Measurements from ENCODE around the gene ZNF778.

GRCh38 chr16:89266521-89267134, 49.1 kb downstream of the ZNF778 start:
- no peak for TF ChIP-seq CTCF (IDR thresholded peaks at IDR 0.05)
- no peak for TF ChIP-seq POLR2A (IDR thresholded peaks at IDR 0.05)

All from body of pancreas (tissue), 4 donors.